HG03135 (cell line): Measurements from ENCODE around the gene ITGB7.

Source experiments
- ATAC-seq: cut with Tn5 transposase; IDR thresholded peaks from one replicate; pipeline ENCODE4 v1.9.1; 2021; ENCODE audit warnings: mild to moderate bottlenecking, moderate library complexity; ENCODE audit not compliant: unreplicated experiment

ITGB7 gene

GRCh38 chr12:53231671-53231920 lies 24.5 kb upstream of the ITGB7 start:
- no peak for ATAC-seq

GRCh38 chr12:53230108-53230845 lies 23.2 kb upstream of the ITGB7 start:
- no peak for ATAC-seq

DNA sequence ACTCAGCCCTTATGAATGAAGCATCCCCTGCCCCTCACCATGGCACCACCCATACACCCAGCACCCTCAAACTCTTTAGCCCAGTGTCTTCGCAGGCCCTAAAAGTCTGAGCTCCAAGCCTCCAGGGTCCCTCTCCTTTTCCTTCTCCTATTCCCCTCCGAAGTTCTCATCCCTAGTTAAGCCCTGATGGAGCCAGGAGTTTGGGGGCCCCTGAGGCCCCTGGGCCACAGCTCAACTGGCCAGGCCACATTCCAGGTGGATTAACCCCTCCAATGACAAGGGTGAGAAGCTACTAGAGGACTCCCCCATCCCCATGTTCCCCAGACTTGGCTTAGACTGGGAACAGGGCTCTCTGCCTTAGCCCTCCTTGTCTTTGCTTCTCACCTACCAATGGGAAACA lies 22.4 kb upstream of the ITGB7 start:
- ATAC-seq: no peak

DNA sequence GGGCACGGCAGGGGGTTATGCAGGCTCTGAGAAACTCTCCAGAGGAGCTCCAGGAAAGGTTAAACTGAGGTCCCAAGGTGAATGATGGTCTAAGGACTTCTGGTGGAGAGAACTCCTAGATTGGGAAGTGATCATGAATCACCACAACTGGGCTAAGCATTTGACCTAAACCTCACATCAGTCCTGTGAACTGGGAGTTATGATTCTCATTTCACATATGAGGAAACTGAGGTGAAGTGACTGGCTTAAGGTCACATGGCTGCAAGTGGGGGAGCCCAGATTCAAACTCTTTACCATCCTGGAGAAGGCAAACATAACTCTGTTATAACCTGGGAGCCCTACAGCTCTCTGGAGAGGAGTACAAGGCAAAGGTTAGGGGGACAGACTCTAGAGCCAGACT lies 20.8 kb upstream of the ITGB7 start:
- no peak for ATAC-seq

DNA sequence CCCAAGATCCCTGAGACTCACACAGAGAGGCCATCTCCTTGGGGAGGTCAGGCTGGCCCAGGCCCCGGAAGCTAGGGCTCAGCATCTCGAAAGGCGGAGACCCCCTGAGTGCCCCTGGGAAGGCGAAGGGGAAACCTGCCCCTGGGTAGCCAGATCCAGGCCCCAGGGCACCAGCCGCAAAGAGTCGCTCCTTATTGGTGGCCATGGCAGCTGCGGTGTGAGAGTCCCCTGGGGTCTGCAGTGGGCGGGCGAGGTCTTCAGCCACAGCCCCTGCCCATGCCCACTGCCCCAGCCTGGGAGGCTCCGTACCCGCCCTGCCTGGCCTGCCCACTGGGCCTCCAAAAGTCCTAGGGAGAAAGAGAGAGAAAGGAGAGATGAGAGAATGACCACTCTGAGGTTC lies 20.3 kb upstream of the ITGB7 start:
- no peak for ATAC-seq

DNA sequence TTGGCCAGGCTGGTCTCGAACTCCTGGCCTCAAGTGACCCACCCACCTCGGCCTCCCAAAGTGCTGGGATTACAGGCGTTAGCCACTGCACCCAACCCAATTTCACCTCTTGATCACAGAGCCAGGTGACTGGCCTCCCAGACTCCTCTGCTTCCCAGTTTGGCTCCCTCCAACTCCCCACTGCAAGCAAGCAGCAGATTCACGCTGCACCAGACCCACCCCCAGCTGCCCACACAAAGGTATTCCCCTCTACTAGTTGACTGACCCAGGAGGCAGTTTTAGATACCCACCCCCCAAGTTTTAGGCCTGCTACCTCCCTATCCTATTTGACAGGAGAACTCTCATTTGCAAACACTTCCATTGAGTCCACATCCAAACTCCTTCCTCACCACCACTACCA lies 19.8 kb upstream of the ITGB7 start:
- no peak for ATAC-seq

DNA sequence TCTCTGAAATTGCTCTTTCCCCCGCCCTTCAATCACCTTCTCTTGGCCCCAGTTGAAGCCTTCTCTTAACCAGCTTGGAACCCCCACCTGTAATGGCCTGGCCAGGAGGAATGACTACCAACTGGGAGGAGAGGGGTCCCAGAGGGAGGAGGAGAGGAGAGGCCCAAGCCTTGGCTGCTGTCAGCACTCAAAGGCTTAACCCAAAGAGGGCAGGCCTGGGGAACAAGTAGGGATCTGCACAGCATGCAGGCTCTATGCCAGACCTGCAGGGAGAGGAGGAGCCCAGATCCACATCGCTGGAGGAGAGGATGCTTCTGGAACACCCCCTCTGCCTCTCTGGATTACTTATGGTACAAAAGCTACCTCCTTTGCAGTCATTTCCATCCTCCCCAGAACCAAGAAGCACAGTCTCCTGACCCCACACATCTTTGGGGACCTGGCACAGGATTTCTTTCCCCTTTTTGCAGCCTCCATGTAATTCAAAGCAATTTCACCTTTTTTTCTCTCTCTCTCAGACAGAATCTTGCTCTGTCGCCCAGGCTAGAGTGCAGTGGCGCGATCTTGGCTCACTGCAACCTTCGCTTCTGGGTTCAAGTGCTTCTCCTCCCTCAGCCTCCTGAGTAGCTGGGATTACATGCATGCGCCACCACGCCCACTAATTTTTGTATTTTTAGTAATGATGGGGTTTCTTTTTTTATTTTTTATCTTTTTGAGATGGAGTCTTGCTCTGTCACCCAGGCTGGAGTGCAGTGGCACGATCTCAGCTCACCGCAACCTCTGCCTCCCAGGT lies 18.8 kb upstream of the ITGB7 start:
- no peak for ATAC-seq

- ATAC-seq: no peak
Measured at GRCh38 chr12:53224897-53225634, 18.0 kb upstream of the ITGB7 start.

- ATAC-seq: no peak
Measured at GRCh38 chr12:53224061-53224896, 17.2 kb upstream of the ITGB7 start.

DNA sequence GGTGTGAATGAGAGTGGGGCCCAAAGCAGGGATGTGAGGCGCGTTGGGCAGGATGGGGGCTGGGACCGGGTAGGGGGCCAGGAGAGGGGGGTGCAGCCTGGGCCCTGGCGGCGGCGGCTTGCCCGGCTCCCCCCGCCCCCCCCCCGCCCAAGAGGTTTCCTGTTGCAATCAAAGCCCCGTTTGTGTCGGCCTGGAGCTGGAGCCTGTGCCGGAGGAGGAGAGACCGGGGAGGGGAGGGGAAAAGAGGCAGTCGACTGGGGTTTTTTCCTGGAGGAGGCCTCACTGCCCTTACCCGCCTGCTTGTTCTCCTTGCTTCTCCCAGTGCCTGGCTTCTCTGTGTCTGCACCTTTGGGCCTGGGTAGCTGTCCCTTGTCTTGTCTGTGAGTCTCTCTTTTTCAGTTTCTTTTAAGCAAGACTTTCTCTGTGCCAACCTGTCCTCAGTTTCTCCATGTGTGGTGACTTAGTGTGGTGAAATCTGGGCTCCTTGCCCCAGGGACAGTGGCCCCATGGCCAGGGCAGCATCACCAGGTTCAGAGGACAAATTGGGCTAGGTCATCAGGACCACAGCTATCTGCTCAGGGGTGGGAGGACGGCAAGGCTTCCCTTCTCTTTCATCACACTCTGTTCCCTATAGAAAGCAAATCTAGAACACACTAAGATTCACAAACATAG lies 16.5 kb upstream of the ITGB7 start:
- ATAC-seq: no peak

- no peak for ATAC-seq
Measured at GRCh38 chr12:53222806-53223261, 15.8 kb upstream of the ITGB7 start.

DNA sequence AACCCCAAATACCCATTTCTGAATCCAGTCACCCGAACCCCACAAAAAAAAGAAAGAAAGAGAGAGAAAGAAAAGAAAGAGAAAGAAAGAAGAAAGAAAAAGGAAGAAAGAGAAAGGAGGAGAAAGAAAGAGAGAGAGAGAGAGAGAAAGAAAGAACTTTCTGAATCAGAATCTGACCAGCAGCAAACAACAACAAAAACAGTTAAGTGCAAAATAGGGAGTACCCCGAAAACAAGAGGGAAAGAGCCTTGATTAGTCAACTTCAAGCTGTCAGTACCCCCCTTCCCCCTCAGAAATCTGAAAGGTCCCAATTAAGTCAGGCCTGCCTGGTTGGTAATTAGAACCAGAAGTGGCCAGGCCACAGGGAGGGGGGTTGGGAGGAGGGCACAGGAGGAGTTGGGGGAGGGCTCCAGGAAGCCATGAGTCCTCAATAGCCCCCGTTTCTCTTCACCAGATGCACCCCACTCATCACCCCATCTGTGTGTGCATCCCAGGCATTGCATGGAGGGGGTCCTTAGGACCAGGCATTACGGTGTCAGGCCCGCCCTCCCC lies 15.2 kb upstream of the ITGB7 start:
- no peak for ATAC-seq

GRCh38 chr12:53221203-53222080 lies 14.4 kb upstream of the ITGB7 start:
- peak; percentile 27 for ATAC-seq

GRCh38 chr12:53220694-53221202 lies 13.7 kb upstream of the ITGB7 start:
- peak; percentile 49 for ATAC-seq

DNA sequence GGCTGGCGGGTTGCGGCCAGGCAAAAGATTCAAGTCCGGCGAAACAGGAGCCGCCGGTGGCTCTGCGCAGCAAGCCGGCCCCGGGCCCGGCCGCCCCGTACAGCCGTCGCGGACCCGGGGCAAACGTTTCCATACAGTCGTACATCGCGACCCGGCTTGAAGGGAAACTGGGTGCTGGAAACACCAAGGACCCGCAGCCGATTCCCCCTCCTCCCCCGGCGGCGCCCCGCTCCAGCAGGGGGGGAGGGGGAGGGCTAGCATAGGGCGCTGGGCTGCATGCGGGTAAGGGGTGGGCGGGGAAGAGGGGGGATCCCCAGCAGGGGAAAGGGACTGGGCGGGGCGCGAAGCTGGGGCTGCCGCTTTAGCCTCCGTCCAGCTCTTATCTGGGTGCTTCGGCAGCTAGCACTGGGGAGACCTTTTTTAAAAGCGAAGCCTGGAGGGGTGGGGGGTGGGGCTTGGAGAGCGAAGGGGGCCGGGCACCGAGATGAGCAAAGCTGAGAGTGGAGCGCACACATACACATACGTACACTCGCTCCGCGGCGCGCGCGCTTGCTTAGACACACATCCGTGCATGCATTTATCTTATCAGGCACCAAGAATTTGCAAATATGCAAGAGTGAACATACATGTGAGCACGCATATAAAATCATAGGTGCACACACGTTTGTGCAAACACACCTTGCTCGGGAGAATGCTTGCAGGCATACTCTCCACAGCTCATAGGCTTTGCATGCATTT lies 13.1 kb upstream of the ITGB7 start:
- ATAC-seq: peak; percentile 26

DNA sequence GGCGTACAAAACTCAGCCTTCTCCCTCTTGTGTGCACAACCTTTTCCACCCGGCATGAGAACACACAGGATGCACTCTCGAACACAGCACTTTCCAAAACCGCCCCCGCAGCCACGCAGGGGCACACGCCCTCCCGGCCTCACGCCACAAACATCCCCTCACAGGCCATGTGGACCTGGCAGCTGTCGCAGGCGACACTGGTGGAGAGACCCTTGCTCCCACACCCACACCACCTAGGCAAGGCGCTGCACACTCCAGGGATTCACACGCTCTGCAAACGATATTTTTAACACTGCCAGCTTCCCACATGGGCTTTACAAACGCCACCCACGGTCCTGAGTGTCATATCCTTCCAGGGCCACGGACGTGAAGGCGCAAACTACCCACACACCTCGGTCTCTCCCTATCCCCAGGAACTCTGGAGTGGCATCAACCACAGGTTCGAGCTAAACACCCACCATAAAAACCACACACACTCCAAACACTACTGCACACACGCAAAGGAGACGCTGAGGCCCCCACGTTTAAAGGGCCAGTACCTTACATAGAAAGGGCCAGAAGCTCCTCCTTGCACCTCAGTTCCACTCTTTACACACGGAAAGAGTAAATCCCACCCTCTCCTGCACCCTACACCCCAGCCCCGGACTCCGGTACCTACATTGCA lies 12.4 kb upstream of the ITGB7 start:
- peak; percentile 17 for ATAC-seq

- no peak for ATAC-seq
Measured at GRCh38 chr12:53218551-53219291, 11.7 kb upstream of the ITGB7 start.
